Endothelial cell (in vitro differentiated cells): ENCODE results near the gene HSBP1L1. TPM values are rescaled to one million over a fixed set of nuclear protein-coding genes. Genes with fewer than 3 reads are reported as not detected.

Experiments
- DNase-seq: peaks from one replicate; pipeline ENCODE4 v3.0.0; 2021; ENCODE audit warnings: low spot score
- H3K27ac Mint-ChIP-seq: one replicate; pipeline ENCODE4 v1.8.0; 2021; ENCODE audit warnings: mixed read lengths, inconsistent platforms; ENCODE audit not compliant: unreplicated experiment
- H3K27me3 Mint-ChIP-seq: one replicate; pipeline ENCODE4 v1.8.0; 2021; ENCODE audit warnings: mild to moderate bottlenecking, moderate library complexity, mixed read lengths, inconsistent platforms; ENCODE audit not compliant: unreplicated experiment
- H3K36me3 Mint-ChIP-seq: one replicate; pipeline ENCODE4 v1.8.0; 2021; ENCODE audit warnings: mild to moderate bottlenecking, low read depth, mixed read lengths, inconsistent platforms; ENCODE audit not compliant: unreplicated experiment
- H3K4me1 Mint-ChIP-seq: one replicate; pipeline ENCODE4 v1.8.0; 2021; ENCODE audit warnings: mild to moderate bottlenecking, mixed read lengths, inconsistent platforms; ENCODE audit not compliant: unreplicated experiment
- H3K4me3 Mint-ChIP-seq: one replicate; pipeline ENCODE4 v1.8.0; 2021; ENCODE audit warnings: mild to moderate bottlenecking, mixed read lengths, inconsistent platforms; ENCODE audit not compliant: unreplicated experiment
- H3K9me3 Mint-ChIP-seq: one replicate; pipeline ENCODE4 v1.8.0; 2021; ENCODE audit warnings: mixed read lengths, inconsistent platforms; ENCODE audit not compliant: unreplicated experiment
- total RNA-seq: library from RNA; stranded (reverse); fragmentation: NEBNext Ultra II Directional; extraction: Animal tissue kit (Norgen Biotek cat#: 25700); gene quantifications from one replicate; pipeline ENCODE4 v1.2.1, GENCODE V29; 2021; ENCODE audit not compliant: unreplicated experiment
- TF ChIP-seq, protein P1 (sequence below): fragments of 200-600 bp; sonication (generic); IDR thresholded peaks from one replicate; pipeline ENCODE4 v1.5.0; 2021; ENCODE audit warnings: antibody characterized with exemption; ENCODE audit not compliant: unreplicated experiment

The HSBP1L1 gene
- total RNA-seq, 1 donor from 2014 or later = 0.87 TPM

- TF ChIP-seq, protein P1, sequence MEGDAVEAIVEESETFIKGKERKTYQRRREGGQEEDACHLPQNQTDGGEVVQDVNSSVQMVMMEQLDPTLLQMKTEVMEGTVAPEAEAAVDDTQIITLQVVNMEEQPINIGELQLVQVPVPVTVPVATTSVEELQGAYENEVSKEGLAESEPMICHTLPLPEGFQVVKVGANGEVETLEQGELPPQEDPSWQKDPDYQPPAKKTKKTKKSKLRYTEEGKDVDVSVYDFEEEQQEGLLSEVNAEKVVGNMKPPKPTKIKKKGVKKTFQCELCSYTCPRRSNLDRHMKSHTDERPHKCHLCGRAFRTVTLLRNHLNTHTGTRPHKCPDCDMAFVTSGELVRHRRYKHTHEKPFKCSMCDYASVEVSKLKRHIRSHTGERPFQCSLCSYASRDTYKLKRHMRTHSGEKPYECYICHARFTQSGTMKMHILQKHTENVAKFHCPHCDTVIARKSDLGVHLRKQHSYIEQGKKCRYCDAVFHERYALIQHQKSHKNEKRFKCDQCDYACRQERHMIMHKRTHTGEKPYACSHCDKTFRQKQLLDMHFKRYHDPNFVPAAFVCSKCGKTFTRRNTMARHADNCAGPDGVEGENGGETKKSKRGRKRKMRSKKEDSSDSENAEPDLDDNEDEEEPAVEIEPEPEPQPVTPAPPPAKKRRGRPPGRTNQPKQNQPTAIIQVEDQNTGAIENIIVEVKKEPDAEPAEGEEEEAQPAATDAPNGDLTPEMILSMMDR = no peak
- Mint-ChIP-seq H3K27ac (no peak overlapping the region), H3K4me1 (no peaks in the 10 kb centered on the region), H3K27me3 (no peaks in the 10 kb centered on the region), H3K9me3 (peaks cover 7% of the 10 kb centered on the region), H3K36me3 (peaks cover 8% of the 10 kb centered on the region), H3K4me3 (no peak overlapping the region)
- no peak for DNase-seq
Observed at GRCh38 chr18:80000877-80001276, 36.4 kb downstream of the HSBP1L1 start.

- peaks cover under 1% of the 10 kb centered on the region for H3K27me3 Mint-ChIP-seq
- peaks cover 7% of the 10 kb centered on the region for H3K9me3 Mint-ChIP-seq
- TF ChIP-seq, protein P1 = no peak
- H3K27ac Mint-ChIP-seq = no peak overlapping the region
- DNase-seq = no peak
- no peaks in the 10 kb centered on the region for H3K4me1 Mint-ChIP-seq
- peaks cover 8% of the 10 kb centered on the region for H3K36me3 Mint-ChIP-seq
- no peak overlapping the region for H3K4me3 Mint-ChIP-seq
Observed at GRCh38 chr18:80002468-80002867, 38.0 kb downstream of the HSBP1L1 start.

- no peaks in the 10 kb centered on the region for H3K4me1 Mint-ChIP-seq
- peaks cover 12% of the 10 kb centered on the region for H3K9me3 Mint-ChIP-seq
Observed at GRCh38 chr18:80004600-80005342, 40.3 kb downstream of the HSBP1L1 start.

DNA sequence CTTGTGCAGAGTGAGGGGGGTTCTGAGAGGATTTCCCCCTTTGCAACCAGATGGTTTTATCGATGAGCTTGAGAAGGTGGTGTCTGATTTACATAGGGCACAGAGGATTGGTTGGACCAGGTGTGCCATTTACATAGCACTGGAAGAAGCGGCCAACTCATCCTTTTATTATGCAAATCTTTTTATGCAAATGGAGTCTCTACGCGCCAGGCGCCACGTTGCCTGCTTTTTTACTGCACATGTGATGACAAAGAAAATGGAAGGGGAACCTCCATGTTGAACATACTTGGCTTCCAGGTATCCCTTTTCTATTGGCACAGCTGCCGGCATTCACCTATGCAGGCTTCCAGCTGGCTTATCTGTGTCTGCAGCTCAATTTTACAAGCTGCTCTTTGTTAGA, 42.3 kb downstream of the HSBP1L1 start:
- Mint-ChIP-seq H3K4me1 (no peaks in the 10 kb centered on the region), H3K4me3 (no peak overlapping the region), H3K9me3 (peaks cover 5% of the 10 kb centered on the region), H3K27ac (no peak overlapping the region), H3K36me3 (peaks cover 10% of the 10 kb centered on the region), H3K27me3 (peaks cover 4% of the 10 kb centered on the region)
- DNase-seq = no peak
- TF ChIP-seq, protein P1 = no peak

More at GRCh38 chr18:80004600-80005342, 40.3 kb downstream of the HSBP1L1 start:
- Mint-ChIP-seq H3K27ac (peak overlapping the region; percentile 15), H3K4me3 (no peak overlapping the region), H3K36me3 (peaks cover 12% of the 10 kb centered on the region), H3K27me3 (peaks cover 4% of the 10 kb centered on the region)
- DNase-seq = no peak
- TF ChIP-seq, protein P1 = no peak
